Raji (cell line): ENCODE measurements around the gene HS3ST6.

Experiments
- POLR2A ChIP-seq: IDR thresholded peaks from 2 replicates; pipeline ENCODE4 v1.6.1; 2011; ENCODE audit warnings: low read depth, low read length, control low read depth; ENCODE audit not compliant: insufficient read depth

The HS3ST6 gene

GRCh38 chr16:1916640-1916990 lies 1.6 kb downstream of the HS3ST6 start:
- TF ChIP-seq POLR2A = no peak

GRCh38 chr16:1915732-1916639 lies 2.2 kb downstream of the HS3ST6 start:
- no peak for TF ChIP-seq POLR2A

GRCh38 chr16:1914988-1915387 lies 3.2 kb downstream of the HS3ST6 start:
- TF ChIP-seq POLR2A = no peak

- no peak for TF ChIP-seq POLR2A
Measured at GRCh38 chr16:1914084-1914608, 4.1 kb downstream of the HS3ST6 start.

GRCh38 chr16:1913327-1914083 lies 4.7 kb downstream of the HS3ST6 start:
- no peak for TF ChIP-seq POLR2A

GRCh38 chr16:1912215-1912543 lies 6.0 kb downstream of the HS3ST6 start:
- TF ChIP-seq POLR2A = no peak

- no peak for TF ChIP-seq POLR2A
Measured at GRCh38 chr16:1911467-1912214, 6.6 kb downstream of the HS3ST6 start.

- no peak for TF ChIP-seq POLR2A
Measured at GRCh38 chr16:1909561-1910231, 8.5 kb downstream of the HS3ST6 start.

GRCh38 chr16:1908983-1909382 lies 9.2 kb downstream of the HS3ST6 start:
- TF ChIP-seq POLR2A = no peak

GRCh38 chr16:1908184-1908583 lies 10.0 kb downstream of the HS3ST6 start:
- TF ChIP-seq POLR2A = no peak

GRCh38 chr16:1907226-1907860 lies 10.9 kb downstream of the HS3ST6 start:
- TF ChIP-seq POLR2A = no peak

- no peak for TF ChIP-seq POLR2A
Measured at GRCh38 chr16:1906846-1907165, 11.4 kb downstream of the HS3ST6 start.

- no peak for TF ChIP-seq POLR2A
Measured at GRCh38 chr16:1906055-1906845, 12.0 kb downstream of the HS3ST6 start.
